ENCODE measurements around the gene ESAM. TPM values are rescaled to one million over a fixed set of nuclear protein-coding genes. Genes with fewer than 3 reads are reported as not detected.

The ESAM gene
- total RNA-seq, 1 donor = 0.43 TPM

- DNase-seq (ENCODE audit: low read depth) = no peak
- TF ChIP-seq CTCF (IDR thresholded peaks at IDR 0.05; ENCODE audit: insufficient read depth, low read depth, low read length) = no peak
- H3K4me3 ChIP-seq (ENCODE audit: low read depth, low read length) = peak overlapping the region; percentile 68
Observed at GRCh38 chr11:124762624-124763155, 600 bp upstream of the ESAM start.

DNA sequence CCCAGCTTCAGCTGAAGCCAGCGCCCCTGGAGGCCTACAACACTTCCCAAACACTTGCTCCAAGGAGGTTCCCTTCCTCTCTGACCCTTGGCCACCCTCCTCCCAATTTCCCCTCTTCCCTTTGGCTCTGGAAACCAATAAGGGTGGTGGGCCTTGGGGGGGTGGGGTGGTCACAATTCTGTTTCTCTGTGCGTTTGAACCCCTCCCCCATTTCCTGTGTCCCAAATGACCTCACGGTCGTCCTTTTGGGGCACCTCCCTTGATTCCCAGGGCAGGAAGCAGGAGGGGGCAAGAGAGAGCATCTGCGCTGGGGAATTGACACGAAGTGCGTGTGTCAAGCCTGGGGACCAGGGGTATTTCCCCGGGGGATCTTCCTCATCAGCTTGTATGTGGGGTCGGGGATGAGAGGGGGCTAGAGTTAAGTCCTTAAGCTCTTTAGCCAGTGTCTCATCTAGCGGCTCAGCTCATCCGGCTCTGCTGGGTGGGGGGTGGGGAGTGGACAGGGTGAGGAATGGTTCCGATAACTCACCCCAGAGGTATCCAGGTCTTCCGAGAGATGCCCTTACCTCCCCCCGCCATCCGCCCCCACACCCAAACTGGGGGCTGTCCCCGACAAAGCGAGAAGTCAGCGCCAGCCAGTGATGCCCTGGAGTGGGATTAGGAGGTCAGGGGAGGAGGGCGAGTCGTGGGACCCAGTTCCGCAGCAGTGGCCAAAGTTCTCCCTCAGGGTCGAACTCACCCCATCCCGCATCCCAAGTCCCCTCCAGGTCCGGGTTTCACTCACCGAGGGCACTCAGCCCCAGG lies 587 bp downstream of the ESAM start:
- peak; percentile 41 for DNase-seq (ENCODE audit: low read depth)
- no peak for TF ChIP-seq CTCF (IDR thresholded peaks at IDR 0.05; ENCODE audit: insufficient read depth, low read depth, low read length)
- H3K4me3 ChIP-seq (ENCODE audit: low read depth, low read length) = peak overlapping the region; percentile 68

DNA sequence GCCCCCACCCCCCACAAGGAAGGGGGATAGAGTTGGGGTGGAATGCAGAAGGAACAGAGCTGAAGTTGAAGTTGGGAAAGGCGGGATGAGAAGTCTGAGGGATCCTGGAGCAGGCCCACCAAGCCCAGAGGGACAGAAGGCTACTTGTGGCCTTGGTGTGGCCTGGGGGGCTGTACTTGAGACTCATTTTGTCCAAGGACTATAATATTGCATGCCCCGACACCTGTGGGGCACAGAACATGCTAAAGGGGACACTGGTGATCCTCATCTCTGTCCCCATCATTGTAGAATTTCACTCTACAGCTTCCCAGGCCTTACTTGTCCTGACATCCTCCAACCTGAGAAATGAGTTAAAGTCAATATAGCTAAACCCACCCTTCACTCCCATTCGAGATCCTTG lies 1.3 kb downstream of the ESAM start:
- TF ChIP-seq CTCF (IDR thresholded peaks at IDR 0.05; ENCODE audit: insufficient read depth, low read depth, low read length) = no peak

DNA sequence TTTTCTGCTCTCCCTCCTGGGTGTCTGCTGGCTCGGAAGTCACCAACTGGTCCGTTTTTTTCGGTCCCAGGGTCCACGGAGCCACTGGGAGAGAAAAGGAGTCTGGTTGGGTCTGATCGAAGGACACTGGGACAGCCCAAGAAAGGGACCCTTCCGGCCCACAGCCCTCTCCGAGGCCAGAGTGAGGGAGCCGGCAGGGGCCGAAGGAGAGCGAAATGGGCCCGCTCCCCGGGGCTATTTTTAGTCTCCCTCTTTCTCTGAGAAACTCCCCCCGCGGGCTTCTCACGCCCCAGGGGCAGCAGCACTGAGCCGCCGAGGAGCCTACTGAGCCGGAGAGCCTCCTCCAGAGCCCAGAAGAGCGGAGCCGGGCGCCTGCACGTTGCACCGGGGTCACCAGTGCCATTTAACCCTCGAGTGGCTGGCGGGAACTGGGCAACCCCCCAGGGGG lies 1.9 kb downstream of the ESAM start:
- H3K4me3 ChIP-seq (ENCODE audit: low read depth, low read length) = peak overlapping the region; percentile 27
- no peak for TF ChIP-seq CTCF (IDR thresholded peaks at IDR 0.05; ENCODE audit: insufficient read depth, low read depth, low read length)
- peak; percentile 45 for DNase-seq (ENCODE audit: low read depth)

More for the DNA sequence above, 1.3 kb downstream of the ESAM start:
- H3K4me3 ChIP-seq (ENCODE audit: low read depth, low read length) = peak overlapping the region; percentile 27
- no peak for DNase-seq (ENCODE audit: low read depth)

DNA sequence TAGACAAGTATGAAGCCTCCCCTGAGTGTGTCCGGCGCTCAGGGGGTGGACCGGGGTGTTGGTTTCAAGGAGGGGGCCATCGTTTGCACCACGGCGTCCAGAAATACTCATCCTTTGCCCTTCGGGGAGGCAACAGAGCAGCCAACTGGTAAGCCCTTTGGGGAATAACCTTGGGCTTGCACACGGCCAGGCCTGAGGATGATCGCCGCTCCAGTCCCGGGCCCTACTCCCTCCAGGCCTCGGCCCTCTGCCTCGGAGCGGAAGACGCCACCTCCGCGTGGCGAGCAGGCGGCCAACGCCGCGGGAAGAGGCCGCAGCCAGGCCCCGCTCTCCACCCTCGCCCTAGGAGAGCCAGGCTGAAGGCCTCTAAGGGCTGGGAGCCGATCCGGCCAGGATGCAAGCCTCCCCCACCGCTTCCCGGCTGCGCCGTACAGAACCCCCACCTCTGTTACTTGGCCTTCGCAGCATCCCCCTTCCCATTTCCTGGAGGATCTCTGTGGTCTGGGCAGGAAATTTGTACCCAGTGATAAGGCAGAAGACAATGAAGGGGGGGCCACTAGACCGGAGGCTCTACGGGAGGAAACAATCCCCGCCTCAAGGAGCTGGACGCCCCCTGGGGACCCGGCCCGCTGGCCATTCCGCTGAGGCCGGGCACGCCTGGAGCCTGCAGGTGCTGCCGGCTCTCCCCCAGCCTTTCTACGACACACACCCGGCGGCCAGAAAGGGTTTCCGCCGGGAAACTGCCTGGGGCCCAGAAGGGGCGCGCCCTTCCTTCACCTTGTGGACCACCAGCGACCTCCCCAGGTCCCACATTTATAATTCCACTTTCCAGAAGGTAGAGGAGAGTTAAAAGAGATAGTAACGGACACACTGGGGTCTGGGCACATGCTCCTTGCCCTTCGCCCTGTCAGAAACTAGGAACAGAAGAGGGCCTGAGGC lies 2.6 kb downstream of the ESAM start:
- TF ChIP-seq CTCF (IDR thresholded peaks at IDR 0.05; ENCODE audit: insufficient read depth, low read depth, low read length) = no peak
- DNase-seq (ENCODE audit: low read depth) = no peak
- H3K4me3 ChIP-seq (ENCODE audit: low read depth, low read length) = peak overlapping the region; percentile 53

DNA sequence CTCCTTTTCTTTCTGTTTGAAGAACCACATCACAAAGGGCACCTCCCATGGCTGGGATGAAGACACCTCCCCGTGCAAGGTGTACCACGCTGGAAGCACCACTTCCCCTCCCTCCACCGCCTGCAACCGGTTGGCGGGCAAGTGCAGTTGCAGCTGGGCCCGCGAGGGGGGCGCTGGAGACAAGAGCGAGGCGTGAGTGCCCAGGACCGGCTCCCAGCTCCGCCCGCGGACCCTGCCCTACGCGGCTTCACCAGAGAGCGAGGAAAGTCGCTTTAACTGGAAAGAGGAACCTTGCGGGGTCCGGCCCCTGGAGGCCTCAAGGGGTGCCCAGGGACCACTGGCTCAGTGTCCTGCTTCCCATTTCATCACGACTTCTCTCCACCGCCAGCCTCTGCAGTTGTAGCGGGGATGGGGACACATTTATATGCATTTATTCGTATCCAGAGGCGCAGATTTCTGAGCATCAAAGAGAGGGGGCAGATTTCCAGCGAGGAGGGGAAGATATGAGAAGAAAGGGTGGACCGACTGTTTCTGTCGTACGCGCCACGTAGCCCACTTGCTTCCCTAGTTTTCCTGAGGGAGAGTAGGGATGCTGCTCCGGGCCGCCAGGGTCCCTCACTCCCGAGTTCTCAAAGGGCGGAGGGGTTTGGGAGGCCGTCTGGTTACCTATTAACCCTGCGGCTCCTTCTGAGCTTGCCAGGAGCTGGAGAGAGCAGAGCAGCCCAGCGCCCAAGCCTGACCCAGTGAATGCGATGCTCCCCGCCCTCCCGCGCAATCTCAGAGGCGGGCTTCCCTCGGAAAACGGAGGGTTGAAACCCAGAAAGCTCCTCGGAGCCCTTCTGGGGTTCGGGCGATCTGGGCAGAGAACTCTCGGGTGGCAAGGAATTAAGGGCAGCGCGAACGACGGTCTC lies 3.5 kb downstream of the ESAM start:
- DNase-seq (ENCODE audit: low read depth) = peak; percentile 73
- peak; percentile 78 for TF ChIP-seq CTCF (IDR thresholded peaks at IDR 0.05; ENCODE audit: insufficient read depth, low read depth, low read length)
- H3K4me3 ChIP-seq (ENCODE audit: low read depth, low read length) = peak overlapping the region; percentile 53

Measured in fibroblast of villous mesenchyme (primary cell).